Measurements from ENCODE around the gene FSTL1. TPM values are rescaled to one million over a fixed set of nuclear protein-coding genes. Genes with fewer than 3 reads are reported as not detected.

The FSTL1 gene
- total RNA-seq, 1 experiment from 2014 or later: 656 TPM

DNA sequence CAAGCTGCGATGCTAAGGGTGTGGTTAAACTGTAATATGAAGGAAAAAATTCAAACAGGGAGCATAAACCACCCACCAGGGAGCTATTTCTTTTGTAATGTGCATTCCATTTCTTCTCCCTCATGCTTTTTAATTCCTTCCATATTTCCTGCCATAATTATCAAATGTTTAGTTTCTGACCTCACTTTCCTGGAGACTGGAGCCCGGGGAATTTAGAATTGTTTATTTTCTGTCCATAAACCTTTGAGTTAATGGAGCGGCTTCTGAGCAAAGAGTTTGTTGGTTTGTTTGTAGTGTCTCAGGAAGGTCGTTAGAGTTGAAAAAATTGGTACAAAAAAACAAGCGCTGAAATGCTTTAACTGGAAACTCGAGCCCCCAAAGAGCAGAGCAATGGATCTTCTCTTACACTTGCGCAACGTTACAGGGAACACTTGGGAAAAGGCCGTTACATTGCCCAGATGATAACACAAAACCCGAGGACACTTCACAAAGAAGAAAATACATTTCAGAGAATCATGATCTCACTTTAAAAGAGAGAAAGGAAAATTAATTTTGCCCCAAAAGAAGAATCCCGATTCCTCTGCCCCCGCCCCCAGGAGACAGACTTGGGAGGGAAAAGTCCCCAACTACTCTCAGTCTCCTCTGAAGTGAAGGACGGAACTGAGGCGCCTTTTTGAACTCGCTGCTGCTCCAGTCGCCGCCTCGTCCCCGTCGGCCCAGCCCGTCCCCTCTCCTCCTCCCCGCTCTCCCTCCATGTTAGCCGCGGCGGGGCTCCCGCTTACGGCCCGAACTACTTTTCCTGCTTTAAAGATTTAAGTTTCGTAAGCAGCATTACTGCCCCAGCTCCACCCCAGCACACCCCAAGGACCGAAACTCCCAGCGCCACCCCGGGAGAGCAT is 842 bp downstream of the FSTL1 start:
- Histone ChIP-seq H3K9me3 (peaks cover 5% of the 10 kb centered on the region), H3K36me3 (peaks cover 56% of the 10 kb centered on the region), H3K27me3 (no peaks in the 10 kb centered on the region), H3K4me3 (peak overlapping the region; percentile 95)
- peak; percentile 49 for DNase-seq

DNA sequence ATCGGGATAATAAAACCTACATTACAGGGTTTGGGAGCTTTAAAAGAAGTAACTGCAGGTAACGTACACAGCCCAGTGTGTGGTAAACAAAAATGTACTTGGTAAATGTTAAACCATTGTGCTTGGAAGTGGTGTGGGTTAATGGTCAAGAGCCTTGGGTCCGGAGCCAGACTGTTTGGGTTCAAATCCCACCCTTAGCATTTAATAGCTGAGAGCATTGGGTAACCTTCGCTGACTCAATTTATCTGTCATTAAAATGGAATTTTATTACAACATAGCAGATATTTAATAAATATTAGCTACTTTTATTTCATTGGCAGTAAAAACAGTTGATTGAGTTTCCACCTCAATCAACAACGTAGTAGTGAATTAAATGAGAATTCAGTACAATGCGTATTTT is 1.5 kb downstream of the FSTL1 start:
- DNase-seq: peak; percentile 47
- no peaks in the 10 kb centered on the region for H3K27me3 ChIP-seq
- peaks cover 63% of the 10 kb centered on the region for H3K36me3 ChIP-seq
- H3K9me3 ChIP-seq: peaks cover 5% of the 10 kb centered on the region
- H3K4me3 ChIP-seq: peak overlapping the region; percentile 95

DNA sequence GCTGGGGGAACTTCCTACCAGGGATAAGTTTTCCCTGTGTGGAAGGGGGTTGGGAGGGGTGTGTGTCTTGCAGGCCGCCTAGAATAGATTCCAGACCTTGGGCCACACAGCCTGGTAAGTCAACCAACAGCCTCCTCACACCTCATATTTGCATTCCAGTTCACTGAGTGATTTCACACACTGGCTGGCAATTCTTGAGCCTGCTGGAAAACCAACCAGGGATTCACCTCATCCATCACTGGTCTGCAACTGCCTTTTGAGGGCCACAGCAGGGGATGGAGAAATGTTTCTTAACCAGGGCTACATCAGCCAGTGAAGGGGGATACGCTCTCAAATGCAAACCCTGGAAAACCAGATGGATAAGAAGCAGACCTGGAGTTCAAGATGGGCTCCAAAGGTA is 2.0 kb downstream of the FSTL1 start:
- peak; percentile 75 for DNase-seq
- H3K4me3 ChIP-seq: peak overlapping the region; percentile 95
- peaks cover 1% of the 10 kb centered on the region for H3K9me3 ChIP-seq
- H3K27me3 ChIP-seq: no peaks in the 10 kb centered on the region
- peaks cover 68% of the 10 kb centered on the region for H3K36me3 ChIP-seq

DNA sequence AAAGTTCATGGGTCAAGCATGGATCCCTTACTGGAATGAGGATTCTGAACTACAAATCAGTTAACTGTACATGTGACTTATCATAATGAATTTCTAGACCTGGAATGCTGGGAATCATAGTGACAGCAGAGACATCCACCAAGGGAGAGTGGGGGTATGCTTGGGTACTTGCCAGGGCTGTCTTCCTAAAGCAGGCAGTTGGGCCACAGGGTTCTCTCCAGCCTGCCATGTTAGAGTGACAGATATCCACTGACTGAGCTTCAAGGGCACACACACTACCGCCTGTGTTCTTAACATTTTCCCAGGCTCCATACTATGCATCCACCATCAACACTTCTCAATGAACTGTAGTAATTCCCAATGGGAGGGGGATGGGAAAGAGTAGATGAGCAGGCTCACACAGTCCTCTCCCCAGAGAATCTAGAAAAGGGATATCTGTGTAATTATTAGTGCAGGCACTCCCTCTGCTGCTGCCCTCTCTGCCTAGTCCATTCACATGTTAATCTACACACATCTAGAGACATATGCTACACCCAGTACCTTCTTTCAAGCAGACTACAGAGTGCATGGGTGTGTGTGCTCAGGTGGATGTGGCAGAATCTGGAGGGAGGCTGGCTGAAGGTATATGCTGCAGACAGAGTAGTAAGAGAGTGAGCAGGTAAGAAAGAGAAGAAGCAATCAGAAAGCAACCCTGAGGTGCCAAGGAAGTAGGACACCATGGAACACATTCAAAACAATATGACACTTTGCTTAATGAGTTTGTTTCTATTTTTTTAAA is 3.7 kb downstream of the FSTL1 start:
- Histone ChIP-seq H3K4me3 (no peak overlapping the region), H3K36me3 (peaks cover 79% of the 10 kb centered on the region), H3K27me3 (no peaks in the 10 kb centered on the region), H3K9me3 (no peaks in the 10 kb centered on the region)
- no peak for DNase-seq

DNA sequence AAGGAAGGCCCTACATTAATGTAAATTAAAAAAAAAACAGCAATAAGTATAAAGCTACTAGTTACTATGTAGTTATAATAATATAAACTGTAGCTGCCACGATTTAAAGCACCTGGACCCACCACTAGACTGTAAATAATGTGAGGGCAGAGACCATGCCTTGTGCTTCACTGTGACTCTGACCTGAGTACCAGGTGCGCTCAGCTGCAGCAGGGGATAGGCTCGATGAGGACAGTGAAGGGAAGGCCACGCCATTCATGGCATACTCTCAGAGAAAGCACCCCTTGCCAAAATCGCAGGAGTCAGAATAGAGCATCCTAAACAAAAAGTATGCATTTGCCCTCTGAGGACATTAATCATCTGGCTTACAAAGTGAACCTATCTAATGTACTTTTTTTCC is 5.1 kb downstream of the FSTL1 start:
- Histone ChIP-seq H3K27me3 (no peaks in the 10 kb centered on the region), H3K36me3 (peaks cover 92% of the 10 kb centered on the region), H3K9me3 (no peaks in the 10 kb centered on the region), H3K4me3 (no peak overlapping the region)
- DNase-seq: no peak

DNA sequence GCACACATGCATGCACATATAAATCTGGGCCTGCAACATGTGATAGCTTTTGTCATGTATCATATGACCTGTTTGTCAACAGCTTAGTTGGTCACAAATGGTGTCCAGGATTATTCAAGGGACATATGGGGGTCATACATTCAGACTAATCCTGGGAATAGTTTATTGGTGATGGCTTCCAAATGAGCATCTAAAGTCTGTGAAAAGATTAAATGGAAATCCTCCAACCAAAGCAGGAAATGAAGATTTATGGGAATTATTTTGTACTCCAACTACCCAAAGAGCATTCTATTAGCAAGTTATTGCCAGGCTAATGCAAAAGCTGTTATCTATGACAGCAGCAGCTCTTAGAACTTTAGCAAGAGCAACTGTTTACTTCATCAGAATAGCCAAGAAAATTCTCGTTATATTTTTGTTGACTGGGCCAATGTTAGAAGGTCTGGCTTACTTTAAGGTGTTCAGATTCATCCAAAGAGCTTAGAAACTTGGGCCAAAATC is 7.1 kb downstream of the FSTL1 start:
- no peaks in the 10 kb centered on the region for H3K27me3 ChIP-seq
- H3K9me3 ChIP-seq: no peaks in the 10 kb centered on the region
- DNase-seq: no peak
- peaks cover 95% of the 10 kb centered on the region for H3K36me3 ChIP-seq
- H3K4me3 ChIP-seq: no peak overlapping the region

DNA sequence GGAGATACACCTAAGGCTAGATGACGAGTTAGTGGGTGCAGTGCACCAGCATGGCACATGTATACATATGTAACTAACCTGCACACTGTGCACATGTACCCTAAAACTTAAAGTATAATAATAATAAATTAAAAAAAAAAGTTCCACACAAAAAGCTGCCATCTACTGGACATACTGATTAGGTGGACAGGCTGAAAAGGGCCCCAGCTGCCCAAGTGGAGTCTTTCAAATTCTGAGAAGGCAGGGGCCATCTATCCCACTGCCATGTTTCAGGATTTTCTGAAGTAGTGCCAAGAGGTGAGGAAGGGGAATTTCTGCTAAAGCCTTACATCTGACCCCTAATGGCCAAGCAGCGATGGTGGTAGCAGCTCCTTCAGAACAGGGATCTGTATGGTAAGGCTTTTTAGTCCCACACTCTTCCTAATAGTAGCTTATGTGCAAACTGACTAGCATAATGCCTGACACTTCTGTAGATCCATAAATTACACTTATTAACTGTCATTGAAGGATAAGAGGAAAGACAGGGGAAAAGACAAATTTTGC is 7.7 kb downstream of the FSTL1 start:
- H3K27me3 ChIP-seq: no peaks in the 10 kb centered on the region
- DNase-seq: no peak
- H3K9me3 ChIP-seq: no peaks in the 10 kb centered on the region
- H3K36me3 ChIP-seq: peaks cover 95% of the 10 kb centered on the region
- H3K4me3 ChIP-seq: no peak overlapping the region

DNA sequence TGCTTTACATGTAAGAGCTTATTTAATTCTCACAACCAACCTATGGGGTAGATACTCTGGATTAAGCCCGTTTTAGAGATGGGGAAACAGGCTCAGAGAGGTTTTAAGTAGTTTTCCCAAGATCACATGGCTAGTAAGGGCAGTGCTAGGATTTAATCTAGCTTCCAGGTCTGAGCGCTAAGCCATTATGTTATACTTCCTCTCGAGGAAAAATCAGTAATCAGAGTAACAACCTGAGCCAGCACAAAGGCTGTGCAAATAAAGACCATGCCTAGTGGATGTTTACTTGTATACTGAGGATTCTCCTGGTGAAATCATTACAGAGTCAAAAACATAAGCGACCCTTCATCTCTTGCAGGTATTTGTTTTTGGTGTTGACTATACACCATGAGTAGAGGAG is 9.0 kb downstream of the FSTL1 start:
- Histone ChIP-seq H3K9me3 (no peaks in the 10 kb centered on the region), H3K4me3 (no peak overlapping the region), H3K27me3 (no peaks in the 10 kb centered on the region), H3K36me3 (peaks cover 95% of the 10 kb centered on the region)
- no peak for DNase-seq

DNA sequence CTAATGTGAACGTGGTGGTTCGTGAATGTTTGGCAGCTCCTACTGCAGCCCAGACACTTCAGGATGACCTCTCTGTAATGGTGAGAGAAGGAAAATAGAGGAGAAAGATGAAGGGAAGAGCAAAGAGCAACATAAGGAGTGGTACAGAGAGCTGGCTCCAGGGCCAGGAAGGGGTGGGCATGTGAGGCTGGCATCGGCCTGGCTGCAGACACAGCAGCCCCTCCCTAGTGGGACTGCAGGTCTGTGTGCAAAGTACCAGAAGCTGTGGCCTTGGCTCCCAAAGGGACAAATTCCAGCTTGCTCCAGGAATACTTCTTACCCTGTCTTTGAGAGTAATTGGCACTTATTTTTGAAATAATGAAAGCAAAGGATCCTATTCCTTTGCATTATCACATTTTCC is 10.0 kb downstream of the FSTL1 start:
- H3K9me3 ChIP-seq: no peaks in the 10 kb centered on the region
- no peaks in the 10 kb centered on the region for H3K27me3 ChIP-seq
- DNase-seq: no peak
- H3K36me3 ChIP-seq: peaks cover 92% of the 10 kb centered on the region
- H3K4me3 ChIP-seq: no peak overlapping the region

DNA sequence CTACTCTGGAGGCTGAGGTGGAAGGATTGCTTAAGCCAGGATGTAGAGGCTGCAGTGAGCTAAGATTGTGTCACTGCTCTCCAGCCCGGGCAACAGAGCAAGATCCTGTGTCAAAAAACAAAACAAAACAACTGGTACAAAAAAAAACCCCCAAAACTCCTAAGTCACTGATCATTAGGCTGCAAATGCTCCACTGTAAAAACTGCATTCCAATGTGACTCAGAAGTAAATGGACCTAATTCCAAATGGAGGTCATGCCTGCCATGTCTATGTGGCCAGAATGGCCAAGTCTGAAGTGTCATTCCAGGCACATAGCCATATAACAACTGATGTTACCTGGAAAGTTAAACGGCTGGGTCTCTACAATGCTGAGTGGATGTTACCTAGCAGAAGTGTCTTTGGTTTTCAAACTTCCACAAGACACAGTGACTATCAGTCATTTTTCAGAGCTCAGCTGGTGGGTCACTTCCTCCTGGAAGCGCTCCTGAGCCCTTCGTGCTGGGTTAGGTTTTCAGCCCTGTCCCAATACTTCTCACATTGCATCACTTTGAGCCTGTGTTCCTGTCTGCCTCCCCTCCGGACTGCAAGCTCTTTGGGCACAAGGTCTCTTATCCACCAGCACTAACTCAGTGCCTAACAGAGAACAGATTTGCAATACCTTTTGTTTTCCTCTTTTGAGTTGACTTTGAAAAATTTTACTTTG is 10.6 kb downstream of the FSTL1 start:
- DNase-seq: no peak
- no peak overlapping the region for H3K4me3 ChIP-seq
- H3K27me3 ChIP-seq: no peaks in the 10 kb centered on the region
- H3K9me3 ChIP-seq: no peaks in the 10 kb centered on the region
- H3K36me3 ChIP-seq: peaks cover 89% of the 10 kb centered on the region

DNA sequence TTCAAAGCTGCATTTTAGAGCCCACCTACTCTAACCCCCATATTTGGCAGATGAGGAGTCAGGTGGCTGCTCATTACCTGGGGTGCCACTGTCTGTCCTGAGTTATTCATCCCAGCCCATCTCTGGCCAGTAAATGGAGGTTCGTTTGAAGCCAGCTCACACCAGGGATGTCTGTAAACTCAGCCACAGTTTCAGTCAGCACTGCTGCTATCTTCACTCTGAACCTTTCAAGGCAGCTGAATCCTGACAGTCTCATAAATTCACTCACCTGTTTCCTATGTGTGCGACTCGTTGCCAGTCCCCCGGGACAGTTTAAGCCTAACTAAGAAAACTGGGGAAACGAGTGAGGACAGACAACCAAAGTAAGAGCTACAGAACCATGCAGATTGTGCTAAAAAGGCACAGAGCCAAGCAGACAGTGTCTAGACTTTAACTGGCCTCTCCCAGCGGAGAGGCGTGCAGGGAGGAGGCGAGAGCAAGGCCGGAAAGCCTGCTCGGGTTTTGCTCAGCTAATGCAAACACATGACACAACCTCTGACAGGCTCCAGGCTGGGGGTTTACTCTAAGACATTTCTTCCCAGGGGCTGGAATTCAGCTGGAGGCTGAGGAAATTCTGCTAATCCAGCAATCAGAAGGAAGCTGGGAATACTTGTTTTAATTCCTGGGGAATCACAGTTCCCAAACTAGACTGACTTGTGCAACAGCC is 12.0 kb downstream of the FSTL1 start:
- DNase-seq: no peak
- Histone ChIP-seq H3K36me3 (peaks cover 89% of the 10 kb centered on the region), H3K4me3 (no peak overlapping the region), H3K27me3 (no peaks in the 10 kb centered on the region), H3K9me3 (no peaks in the 10 kb centered on the region)

DNA sequence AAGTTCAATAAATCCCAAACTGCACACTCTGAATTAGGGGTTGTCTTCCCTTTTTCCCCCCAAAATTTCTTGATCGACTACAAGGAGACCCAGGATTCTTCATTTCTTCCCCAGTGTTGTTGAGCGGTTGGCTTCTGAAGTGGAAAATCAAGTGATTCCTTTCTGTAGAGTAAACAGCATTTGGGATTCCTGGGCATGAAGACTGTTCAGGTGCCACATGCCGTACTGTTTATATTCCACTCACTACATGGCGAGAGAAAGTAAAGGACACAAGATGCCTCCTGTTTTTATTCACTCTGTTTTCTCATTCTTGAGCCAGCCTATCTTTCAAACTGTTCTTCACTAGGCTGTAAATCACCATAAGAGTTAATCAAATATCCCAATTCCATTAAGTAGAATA is 12.6 kb downstream of the FSTL1 start:
- H3K27me3 ChIP-seq: no peaks in the 10 kb centered on the region
- no peak for DNase-seq
- peaks cover 89% of the 10 kb centered on the region for H3K36me3 ChIP-seq
- no peak overlapping the region for H3K4me3 ChIP-seq
- no peaks in the 10 kb centered on the region for H3K9me3 ChIP-seq

DNA sequence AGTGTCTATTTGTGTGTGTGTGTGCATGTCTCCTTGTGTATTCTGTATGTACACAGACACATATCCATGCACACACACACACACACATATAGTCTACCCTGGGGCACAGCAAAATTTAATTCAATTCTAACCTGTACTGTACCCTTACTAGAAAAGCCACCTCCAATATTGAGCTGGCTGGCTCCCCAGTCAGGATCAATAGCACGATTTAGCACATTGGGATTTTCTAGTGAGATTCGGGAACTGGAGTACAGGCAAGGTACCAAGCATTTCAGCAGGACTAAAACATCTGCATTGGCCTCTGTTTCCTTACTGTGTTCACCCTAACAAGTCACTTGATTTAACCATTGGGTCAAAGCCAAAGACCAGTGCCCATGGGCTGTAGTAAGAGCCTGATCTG is 13.2 kb downstream of the FSTL1 start:
- Histone ChIP-seq H3K4me3 (no peak overlapping the region), H3K36me3 (peaks cover 93% of the 10 kb centered on the region), H3K9me3 (no peaks in the 10 kb centered on the region), H3K27me3 (no peaks in the 10 kb centered on the region)
- DNase-seq: no peak

DNA sequence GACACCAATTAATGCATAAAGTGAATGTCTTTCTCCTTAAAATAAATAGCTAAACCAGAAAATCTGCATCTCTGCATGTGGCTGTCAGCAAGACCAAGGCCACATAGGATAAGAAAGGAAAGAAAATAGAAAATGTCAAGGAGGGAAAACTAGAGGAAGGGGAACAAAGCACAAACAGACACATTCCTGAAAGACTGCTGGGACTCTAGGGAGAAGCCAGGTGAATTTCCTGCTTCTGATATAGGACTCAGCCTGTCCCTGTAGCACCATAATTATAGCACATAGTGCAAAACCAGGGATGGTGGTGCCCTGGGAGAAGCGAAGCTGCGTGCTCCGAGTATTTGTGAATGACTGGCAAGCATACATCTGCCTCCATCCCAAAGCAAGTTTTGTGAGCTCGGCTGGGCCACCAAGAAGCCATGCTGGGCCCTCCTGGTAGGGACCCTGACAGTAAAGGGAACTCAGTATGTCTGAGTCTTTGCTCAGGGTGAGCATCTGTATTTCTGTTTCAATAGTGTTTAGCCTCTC is 14.2 kb downstream of the FSTL1 start:
- H3K4me3 ChIP-seq: no peak overlapping the region
- DNase-seq: no peak
- H3K36me3 ChIP-seq: peaks cover 94% of the 10 kb centered on the region
- H3K27me3 ChIP-seq: no peaks in the 10 kb centered on the region
- H3K9me3 ChIP-seq: no peaks in the 10 kb centered on the region

DNA sequence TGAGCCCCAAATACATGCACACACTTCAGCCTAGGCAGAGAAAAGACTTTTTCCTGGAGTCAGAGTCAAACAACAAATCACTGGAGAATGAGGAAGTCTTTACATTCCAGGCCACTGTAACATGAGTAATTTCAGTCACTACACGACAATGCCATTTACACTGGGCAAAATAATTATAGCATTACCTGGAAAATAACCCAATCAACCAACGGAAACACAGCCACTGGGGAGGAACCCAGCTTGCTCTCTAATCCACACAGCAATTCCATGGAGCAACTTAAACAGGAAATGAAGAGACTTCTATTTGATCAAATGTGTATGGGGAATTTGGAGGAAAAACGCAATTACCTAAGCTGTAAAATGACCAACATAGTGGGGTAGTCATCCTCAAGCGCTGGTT is 15.2 kb downstream of the FSTL1 start:
- peak; percentile 60 for DNase-seq
- no peak overlapping the region for H3K4me3 ChIP-seq

More for the DNA sequence above, 15.2 kb downstream of the FSTL1 start:
- Histone ChIP-seq H3K9me3 (no peaks in the 10 kb centered on the region), H3K27me3 (no peaks in the 10 kb centered on the region), H3K36me3 (peaks cover 94% of the 10 kb centered on the region)
